Activated T-helper 1 cell treated with anti-CD3 and anti-CD28 coated beads, Interleukin-2, amount 50 U/mL, for 16 hours (primary cell): Measurements from ENCODE around the gene CNNM3.
A peak's percentile ranks its signal among the peaks of the same experiment; 100 is the strongest.
"Not testable (repeated sequence)": the region's sequence is repeated elsewhere in the genome, so short reads cannot be mapped to it uniquely, and the experiment has no call there.

Source experiments
- DNase-seq, 2 donors: peaks; one replicate each; pipeline ENCODE4 v3.0.0-alpha.2; 2020; ENCODE audit warnings: low read depth in 1 of 2, low spot score in 1 of 2

The CNNM3 gene

GRCh38 chr2:96816127-96816835 lies at the start of gene CNNM3:
Gene CNNM3 (plus strand): TSS chr2:96816268. CDS start chr2:96816278, 10 bp downstream.
- peak; percentile 95 for DNase-seq

DNA sequence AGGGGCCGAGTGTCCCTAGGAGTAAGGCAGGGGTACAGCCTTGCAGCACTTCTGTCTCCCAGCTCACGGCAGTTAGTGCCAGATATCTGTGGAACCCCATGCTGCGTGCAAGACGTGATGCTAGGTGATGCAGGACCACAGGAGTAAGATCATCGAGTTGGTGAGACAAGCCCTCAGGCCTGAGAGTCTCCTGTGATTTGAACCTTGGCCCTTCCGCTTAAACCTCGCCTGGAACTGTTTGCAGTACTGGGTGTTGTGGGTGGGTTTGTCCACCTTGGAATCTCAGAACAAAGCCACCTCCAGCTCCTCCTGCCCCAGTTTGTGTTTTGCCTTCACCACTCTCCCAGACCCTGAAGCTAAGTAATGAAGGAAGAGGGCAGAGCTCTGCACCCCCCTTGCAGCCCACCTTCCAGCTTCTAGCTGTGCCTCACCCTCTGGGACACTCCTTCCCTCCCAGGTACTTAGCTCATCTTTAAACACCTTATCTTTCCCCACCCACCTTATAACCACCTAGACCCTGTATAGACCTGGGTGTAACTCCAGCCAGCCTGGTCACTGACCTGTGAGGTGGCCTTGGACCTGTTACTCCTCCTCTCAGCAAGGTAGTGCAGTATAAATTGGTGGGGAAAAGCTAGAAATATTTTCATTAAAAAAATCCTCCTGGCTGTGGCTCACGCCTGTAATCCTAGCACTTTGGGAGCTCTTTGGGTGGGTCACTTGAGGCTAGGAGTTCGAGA lies 48.8 kb upstream of the CNNM3 start:
- no peak for DNase-seq

- no peak for DNase-seq
Measured at GRCh38 chr2:96768083-96768561, 47.9 kb upstream of the CNNM3 start.

DNA sequence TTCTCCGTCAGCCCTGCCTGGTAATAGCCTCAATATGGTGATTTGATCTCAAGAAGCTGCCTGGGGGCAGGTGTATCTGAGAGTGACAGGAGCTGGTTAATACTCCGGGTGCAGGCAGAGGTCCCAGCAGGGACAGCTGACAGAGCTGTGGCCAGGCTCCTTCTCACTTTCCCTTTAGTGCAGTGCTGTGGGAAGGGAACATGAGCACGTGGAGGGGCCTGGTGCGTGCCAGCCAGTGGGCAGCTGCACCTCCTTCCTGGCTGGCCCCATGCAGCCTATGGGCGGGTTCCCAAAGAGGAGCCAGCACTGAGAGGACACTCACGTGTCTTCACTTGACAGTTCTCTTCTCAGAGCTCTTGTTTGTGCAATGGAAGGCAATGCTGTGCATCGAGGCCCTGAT lies 46.3 kb upstream of the CNNM3 start:
- DNase-seq: no peak

GRCh38 chr2:96770442-96771202 lies 45.4 kb upstream of the CNNM3 start:
- DNase-seq: no peak

- DNase-seq: no peak
Measured at GRCh38 chr2:96771796-96772618, 44.1 kb upstream of the CNNM3 start.

DNA sequence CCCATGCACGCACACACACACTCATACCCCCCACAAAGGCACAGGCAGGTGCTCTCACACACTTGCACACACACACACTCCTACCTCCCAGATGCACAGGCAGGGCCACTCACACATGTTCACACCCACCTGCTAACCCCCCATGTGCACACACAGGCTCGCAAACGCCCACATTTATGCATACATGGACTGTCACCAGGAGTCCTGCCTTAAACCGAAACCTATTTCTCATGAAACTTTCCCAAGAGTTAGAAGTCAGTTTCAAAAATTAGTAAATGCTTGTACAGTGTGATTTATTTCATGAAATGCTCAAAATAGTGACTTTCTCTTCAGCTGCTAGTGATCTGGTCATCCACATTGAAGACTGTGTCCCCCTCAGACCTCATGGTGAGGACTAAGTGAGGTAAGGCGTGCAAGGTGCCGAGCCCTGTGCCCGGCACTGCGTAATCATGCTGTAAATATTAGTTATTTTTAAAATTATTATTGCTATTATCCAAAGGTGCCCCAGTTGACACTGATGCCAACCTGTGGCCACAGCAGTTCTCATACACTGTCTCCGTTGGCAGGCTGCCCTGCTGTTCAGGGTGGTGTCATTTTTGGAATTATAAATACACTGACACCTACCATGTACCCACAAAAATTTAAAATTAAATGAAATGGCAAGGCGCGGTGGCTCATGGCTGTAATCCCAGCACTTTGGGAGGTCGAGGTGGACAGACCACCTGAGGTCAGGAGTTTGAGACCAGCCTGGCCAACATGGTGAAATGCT lies 43.0 kb upstream of the CNNM3 start:
- DNase-seq: peak in 1 of 2 donors; percentile 15

DNA sequence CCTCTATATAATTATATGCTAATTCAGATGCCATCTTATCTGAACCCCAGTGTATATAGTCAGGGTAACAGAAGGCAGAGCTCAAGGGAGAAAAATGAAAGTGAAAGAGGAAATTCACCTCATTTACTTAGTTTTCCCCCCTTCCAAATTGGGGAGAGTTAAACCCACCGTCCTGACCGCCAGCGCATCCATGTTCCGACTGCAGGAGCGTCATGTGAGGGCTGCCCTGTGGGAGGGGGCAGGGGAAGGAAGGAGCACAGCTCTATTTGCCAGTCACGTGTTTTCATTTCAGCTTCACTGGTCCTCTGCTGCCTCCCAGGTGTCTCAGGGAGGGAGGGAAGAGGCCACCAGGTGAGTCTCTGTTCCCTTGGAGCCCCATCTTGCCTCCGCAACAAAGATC lies 42.1 kb upstream of the CNNM3 start:
- DNase-seq: no peak

- DNase-seq: no peak
Measured at GRCh38 chr2:96775160-96775559, 40.9 kb upstream of the CNNM3 start.

DNA sequence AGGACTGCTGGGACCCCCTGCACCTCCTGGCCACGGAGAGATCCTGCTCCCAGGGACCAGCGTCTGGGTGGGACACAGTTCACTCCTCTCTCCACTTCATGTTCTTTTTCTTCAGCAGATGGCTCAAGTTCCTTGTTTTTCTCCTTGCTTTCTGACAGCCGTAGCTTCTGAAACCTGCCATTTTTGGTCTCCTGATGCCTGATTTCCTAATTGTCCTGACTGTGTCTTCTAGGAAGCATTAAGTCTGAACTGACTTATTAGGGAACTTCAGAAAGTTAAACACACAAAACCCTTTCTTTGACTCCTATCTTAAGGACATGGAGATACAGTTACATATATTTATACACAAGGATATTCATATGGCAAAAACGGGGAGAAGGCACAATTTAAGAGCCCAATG lies 32.7 kb upstream of the CNNM3 start:
- DNase-seq: no peak

DNA sequence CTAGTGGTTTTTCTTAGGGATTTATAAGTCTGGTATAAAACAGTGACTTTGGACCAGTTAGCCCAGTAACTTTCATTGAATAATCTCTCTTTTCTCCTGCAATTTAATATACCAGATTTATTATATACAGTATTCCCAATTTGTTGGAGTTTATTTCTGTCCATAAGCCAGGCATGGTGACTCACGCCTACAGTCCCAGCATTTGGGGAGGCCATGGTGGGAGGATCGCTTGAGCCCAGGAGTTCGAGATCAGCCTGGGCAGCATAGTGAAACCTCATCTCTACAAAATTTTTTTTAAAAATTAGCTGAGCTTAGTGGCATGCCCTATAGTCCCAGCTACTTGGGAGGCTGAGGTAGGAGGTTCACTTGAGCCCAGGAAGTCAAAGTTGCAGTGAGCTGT lies 28.7 kb upstream of the CNNM3 start:
- no peak for DNase-seq

GRCh38 chr2:96788442-96789244 lies 27.4 kb upstream of the CNNM3 start:
- no peak for DNase-seq

- no peak for DNase-seq
Measured at GRCh38 chr2:96789245-96789617, 26.8 kb upstream of the CNNM3 start.

GRCh38 chr2:96792772-96793749 lies 23.0 kb upstream of the CNNM3 start:
- DNase-seq: no peak

DNA sequence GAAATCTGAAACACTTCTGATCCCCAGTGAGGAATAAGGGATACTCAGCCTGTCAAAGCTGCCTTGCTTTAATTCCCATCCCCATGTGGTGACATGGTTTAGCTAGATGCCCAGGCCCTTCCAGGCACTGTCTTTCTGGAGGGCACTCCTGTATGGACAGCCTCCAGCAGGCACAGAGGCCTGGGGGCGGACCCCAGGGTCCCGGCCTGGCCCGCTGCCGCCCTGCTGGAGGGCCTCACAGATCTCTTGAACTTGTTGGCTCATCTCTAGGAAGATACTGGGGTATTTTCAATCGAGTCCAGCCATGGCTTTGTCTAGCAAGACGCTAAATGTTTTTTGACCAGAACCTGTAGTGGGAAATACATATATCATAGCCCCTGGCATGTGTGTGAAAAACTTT lies 21.0 kb upstream of the CNNM3 start:
- no peak for DNase-seq

DNA sequence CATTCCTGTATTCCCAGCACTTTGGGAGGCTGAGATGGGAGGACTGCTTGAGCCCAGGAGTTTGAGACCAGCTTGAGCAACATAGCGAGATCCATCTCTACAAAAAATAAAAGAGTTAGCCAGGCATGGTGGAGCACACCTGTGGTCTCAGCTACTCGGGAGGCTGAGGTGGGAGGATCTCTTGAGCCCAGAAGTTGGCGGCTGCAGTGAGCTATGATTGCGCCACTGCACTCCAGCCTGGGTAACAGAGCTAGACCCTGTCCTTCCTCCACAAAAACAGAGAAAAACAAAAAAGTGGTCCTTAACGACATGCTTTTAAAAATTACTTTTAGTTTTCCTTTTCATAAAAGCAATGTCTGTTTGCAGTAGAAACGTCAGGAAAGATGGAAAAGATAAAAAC lies 19.6 kb upstream of the CNNM3 start:
- not testable (repeated sequence) for DNase-seq

DNA sequence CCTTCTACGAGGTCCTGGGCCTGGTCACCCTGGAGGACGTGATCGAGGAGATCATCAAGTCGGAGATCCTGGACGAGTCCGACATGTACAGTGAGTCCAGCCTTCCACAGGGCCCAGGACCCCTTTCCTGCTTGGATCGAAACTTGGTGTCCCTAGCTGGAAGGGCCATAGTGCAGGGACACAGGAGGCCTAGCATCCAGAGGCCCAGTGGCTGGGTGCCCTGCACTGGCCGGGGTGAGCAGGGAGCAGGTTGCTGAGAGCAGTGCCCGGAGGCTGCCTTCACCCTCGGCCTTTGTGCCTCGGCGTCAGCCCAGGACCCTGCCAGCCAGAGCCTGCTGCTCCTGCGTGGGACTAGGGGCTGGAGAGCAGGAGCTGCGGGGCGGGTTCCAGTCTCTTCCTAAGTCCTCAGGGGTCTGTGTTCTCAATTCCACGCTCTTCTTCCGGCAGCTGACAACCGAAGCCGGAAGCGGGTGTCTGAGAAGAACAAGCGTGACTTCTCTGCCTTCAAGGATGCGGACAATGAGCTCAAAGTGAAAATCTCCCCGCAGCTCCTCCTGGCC lies 18.9 kb upstream of the CNNM3 start:
- no peak for DNase-seq
